Frontal cortex (tissue), 4 donors: ENCODE data around the gene IGLL1. TPM values are rescaled to one million over a fixed set of nuclear protein-coding genes. Genes with fewer than 3 reads are reported as not detected.
"Not testable (repeated sequence)": the region's sequence is repeated elsewhere in the genome, so short reads cannot be mapped to it uniquely, and the experiment has no call there.

ENCODE experiments used
- DNase-seq, 2 donors: peaks; one replicate each; pipeline ENCODE4 v3.0.0; 2012; ENCODE audit warnings: low spot score in 2 of 2
- FAIRE-seq: peaks from 2 replicates; lab custom pipeline; 2012; peaks lifted over from hg19 to GRCh38; lab: Jason Lieb, UNC
- total RNA-seq: library from RNA; depleted of rRNA; stranded (reverse); fragments of >200 nt; gene quantifications from one replicate; pipeline ENCODE4 v1.2.3, GENCODE V29; 2014
- donor health status: control.
- donor health status: control.
- donor health status: control.

IGLL1 gene
- total RNA-seq, 1 donor from 2014 or later, result not detected

- no peak for DNase-seq
- no peak for FAIRE-seq
Measured at GRCh38 chr22:23547818-23548500, 32.1 kb downstream of the IGLL1 start.

- not testable (repeated sequence) for FAIRE-seq, DNase-seq
Measured at GRCh38 chr22:23547382-23547781, 32.7 kb downstream of the IGLL1 start.

- no peak for DNase-seq
- no peak for FAIRE-seq
Measured at GRCh38 chr22:23544852-23545251, 35.2 kb downstream of the IGLL1 start.

GRCh38 chr22:23543506-23544000, 36.5 kb downstream of the IGLL1 start:
- not testable (repeated sequence) for FAIRE-seq, DNase-seq

GRCh38 chr22:23542933-23543332, 37.2 kb downstream of the IGLL1 start:
- DNase-seq (no peak), FAIRE-seq (no peak)

GRCh38 chr22:23542391-23542790, 37.7 kb downstream of the IGLL1 start:
- not testable (repeated sequence) for DNase-seq, FAIRE-seq

- FAIRE-seq, DNase-seq: not testable (repeated sequence)
Measured at GRCh38 chr22:23541849-23542281, 38.2 kb downstream of the IGLL1 start.

- FAIRE-seq, DNase-seq: not testable (repeated sequence)
Measured at GRCh38 chr22:23540837-23541236, 39.3 kb downstream of the IGLL1 start.

- not testable (repeated sequence) for DNase-seq, FAIRE-seq
Measured at GRCh38 chr22:23539839-23540198, 40.3 kb downstream of the IGLL1 start.

GRCh38 chr22:23539135-23539838, 40.8 kb downstream of the IGLL1 start:
- FAIRE-seq, result no peak
- peak; percentile 52 to 68 for DNase-seq

- not testable (repeated sequence) for FAIRE-seq, DNase-seq
Measured at GRCh38 chr22:23538696-23539030, 41.4 kb downstream of the IGLL1 start.

GRCh38 chr22:23537830-23538695, 42.0 kb downstream of the IGLL1 start:
- not testable (repeated sequence) for FAIRE-seq, DNase-seq

- no peak for DNase-seq
- no peak for FAIRE-seq
Measured at GRCh38 chr22:23537416-23537815, 42.7 kb downstream of the IGLL1 start.

- FAIRE-seq (no peak), DNase-seq (no peak)
Measured at GRCh38 chr22:23536821-23537345, 43.2 kb downstream of the IGLL1 start.

- DNase-seq, FAIRE-seq: not testable (repeated sequence)
Measured at GRCh38 chr22:23535790-23536661, 44.1 kb downstream of the IGLL1 start.

- no peak for FAIRE-seq
Measured at GRCh38 chr22:23534851-23535717, 45.0 kb downstream of the IGLL1 start.

GRCh38 chr22:23534201-23534850, 45.8 kb downstream of the IGLL1 start:
- no peak for DNase-seq
- FAIRE-seq, result no peak

More at GRCh38 chr22:23534851-23535717, 45.0 kb downstream of the IGLL1 start:
- DNase-seq, result no peak
